Neutrophil (primary cell): Measurements from ENCODE around the gene FASTKD3.

Experiments used
- H3K27ac ChIP-seq: fragments of 200-600 bp; sonication (generic); 2 replicates; pipeline ENCODE4 v1.5.1; 2016; ENCODE audit warnings: mild to moderate bottlenecking, moderate library complexity
- H3K27me3 ChIP-seq: fragments of 200-600 bp; sonication (generic); 2 replicates; pipeline ENCODE4 v1.6.0; 2016; ENCODE audit warnings: mild to moderate bottlenecking
- H3K36me3 ChIP-seq: fragments of 200-600 bp; sonication (generic); 2 replicates; pipeline ENCODE4 v1.5.1; 2017
- H3K4me1 ChIP-seq, 2 experiments: fragments of 200-600 bp in 1 of 2; sonication (generic) in 1 of 2; 1 replicate in 1 of 2; 2 replicates in 1 of 2; pipeline versions ENCODE4 v1.5.1 to v1.6.1; 2013 to 2016; ENCODE audit warnings: low read depth in 1 of 2, low read length in 1 of 2, mild to moderate bottlenecking in 1 of 2, moderate library complexity in 1 of 2; ENCODE audit not compliant: control insufficient read depth in 1 of 2, insufficient read depth in 1 of 2
- H3K4me3 ChIP-seq, 2 experiments: fragments of 200-600 bp in 1 of 2; sonication (generic) in 1 of 2; 1 replicate in 1 of 2; 2 replicates in 1 of 2; pipeline ENCODE4 v1.5.1; 2013 to 2016; ENCODE audit warnings: low read depth in 1 of 2, low read length in 1 of 2, mild to moderate bottlenecking in 1 of 2, moderate library complexity in 1 of 2
- H3K9me3 ChIP-seq: fragments of 200-600 bp; sonication (generic); 2 replicates; pipeline ENCODE4 v1.5.1; 2016
- TF ChIP-seq, protein P1 (sequence below): fragments of 200-600 bp; sonication (generic); IDR thresholded peaks from 2 replicates; pipeline ENCODE4 v1.5.1; 2016; ENCODE audit warnings: antibody characterized with exemption

Gene FASTKD3

DNA sequence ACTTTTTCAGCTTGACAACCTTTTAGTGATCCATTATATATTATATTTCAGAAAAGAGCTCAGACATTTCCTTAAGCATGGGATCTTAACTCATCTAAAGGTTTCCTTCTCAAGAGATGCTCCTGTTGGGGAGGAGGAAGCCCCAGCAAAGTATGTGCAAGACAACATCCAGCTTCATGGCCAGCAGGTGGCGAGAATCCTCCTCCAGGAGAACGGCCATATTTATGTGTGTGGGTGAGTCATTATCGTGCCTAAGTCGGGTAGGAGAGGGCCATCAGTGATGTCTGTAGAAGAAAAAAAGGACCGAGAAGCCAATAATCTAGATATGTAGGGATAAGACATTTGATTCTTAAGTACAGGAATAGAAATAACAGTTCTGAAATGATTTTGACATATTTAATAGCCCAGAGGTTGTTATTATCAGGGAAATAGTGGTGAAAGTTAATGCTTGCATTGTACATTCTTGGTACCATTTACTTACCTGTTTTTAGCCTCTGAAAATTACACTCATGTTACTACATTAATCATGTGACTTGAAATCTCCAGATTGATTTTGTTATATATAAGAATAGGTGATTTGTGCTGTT is 28.3 kb upstream of the FASTKD3 start:
- Histone ChIP-seq H3K27ac (no peak overlapping the region), H3K4me1 (no peaks in the 10 kb centered on the region), H3K9me3 (no peaks in the 10 kb centered on the region), H3K4me3 (no peak overlapping the region), H3K27me3 (no peaks in the 10 kb centered on the region), H3K36me3 (peaks cover 91% of the 10 kb centered on the region)
- TF ChIP-seq, protein P1, sequence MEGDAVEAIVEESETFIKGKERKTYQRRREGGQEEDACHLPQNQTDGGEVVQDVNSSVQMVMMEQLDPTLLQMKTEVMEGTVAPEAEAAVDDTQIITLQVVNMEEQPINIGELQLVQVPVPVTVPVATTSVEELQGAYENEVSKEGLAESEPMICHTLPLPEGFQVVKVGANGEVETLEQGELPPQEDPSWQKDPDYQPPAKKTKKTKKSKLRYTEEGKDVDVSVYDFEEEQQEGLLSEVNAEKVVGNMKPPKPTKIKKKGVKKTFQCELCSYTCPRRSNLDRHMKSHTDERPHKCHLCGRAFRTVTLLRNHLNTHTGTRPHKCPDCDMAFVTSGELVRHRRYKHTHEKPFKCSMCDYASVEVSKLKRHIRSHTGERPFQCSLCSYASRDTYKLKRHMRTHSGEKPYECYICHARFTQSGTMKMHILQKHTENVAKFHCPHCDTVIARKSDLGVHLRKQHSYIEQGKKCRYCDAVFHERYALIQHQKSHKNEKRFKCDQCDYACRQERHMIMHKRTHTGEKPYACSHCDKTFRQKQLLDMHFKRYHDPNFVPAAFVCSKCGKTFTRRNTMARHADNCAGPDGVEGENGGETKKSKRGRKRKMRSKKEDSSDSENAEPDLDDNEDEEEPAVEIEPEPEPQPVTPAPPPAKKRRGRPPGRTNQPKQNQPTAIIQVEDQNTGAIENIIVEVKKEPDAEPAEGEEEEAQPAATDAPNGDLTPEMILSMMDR, result no peak

DNA sequence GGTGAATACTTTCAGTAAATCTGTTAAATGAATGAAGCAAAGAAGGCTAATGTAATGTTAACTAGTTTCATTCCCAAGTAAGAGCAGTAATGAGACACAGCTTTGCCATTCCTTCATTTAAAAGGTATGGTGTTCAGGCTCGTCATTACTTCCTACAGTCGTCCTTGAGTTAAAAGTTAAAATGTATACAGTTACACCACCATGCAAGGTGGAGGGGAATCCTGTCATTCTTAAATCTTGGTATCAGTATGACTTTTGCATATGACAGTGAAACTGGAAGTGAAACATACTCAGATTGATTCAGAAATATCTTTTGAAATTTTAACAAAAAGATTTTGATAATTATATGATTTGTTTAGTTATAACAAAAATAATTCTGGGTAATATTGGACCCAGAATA is 26.0 kb upstream of the FASTKD3 start:
- Histone ChIP-seq H3K36me3 (peaks cover 82% of the 10 kb centered on the region), H3K4me1 (no peaks in the 10 kb centered on the region), H3K4me3 (no peak overlapping the region), H3K27ac (no peak overlapping the region), H3K27me3 (no peaks in the 10 kb centered on the region), H3K9me3 (no peaks in the 10 kb centered on the region)
- TF ChIP-seq, protein P1, result no peak

DNA sequence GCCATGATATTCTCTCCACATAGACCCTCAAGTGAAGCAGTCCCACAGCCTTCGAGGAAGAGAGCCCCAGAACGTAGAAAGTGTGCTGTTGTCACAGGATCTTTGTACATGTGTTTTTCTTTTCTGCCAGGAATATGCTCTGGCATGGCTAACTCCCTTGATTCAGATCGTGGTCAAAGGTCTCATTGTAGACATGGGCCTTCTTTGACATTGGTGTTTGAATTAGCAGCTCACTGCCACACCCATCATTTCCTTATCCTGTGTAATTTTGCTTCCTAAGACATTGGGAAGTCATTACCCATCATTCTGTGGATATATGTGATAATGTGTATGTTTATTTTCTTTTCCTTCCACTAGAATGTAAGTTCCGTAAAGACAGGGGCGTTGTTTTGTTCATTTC is 25.6 kb upstream of the FASTKD3 start:
- Histone ChIP-seq H3K4me1 (no peaks in the 10 kb centered on the region), H3K27me3 (no peaks in the 10 kb centered on the region), H3K36me3 (peaks cover 83% of the 10 kb centered on the region), H3K27ac (no peak overlapping the region), H3K9me3 (no peaks in the 10 kb centered on the region), H3K4me3 (no peak overlapping the region)
- TF ChIP-seq, protein P1, result no peak

DNA sequence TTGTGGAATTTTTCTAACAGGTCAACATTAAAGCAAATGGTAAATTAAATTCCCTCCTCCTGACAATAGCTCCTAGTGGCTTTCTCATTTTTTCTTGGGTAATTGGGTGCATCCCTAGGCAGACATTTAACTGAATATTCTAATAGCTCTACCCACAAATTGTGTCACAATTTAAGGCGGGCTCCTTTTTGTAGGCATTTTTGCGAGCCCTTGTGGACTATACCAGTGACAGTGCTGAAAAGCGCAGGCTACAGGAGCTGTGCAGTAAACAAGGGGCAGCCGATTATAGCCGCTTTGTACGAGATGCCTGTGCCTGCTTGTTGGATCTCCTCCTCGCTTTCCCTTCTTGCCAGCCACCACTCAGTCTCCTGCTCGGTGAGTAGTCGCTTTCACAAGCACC is 20.1 kb upstream of the FASTKD3 start:
- H3K9me3 ChIP-seq, result no peaks in the 10 kb centered on the region
- H3K4me3 ChIP-seq, result no peak overlapping the region
- H3K36me3 ChIP-seq, result peaks cover 42% of the 10 kb centered on the region
- no peak overlapping the region for H3K27ac ChIP-seq
- TF ChIP-seq, protein P1, result no peak
- peaks cover 2 to 3% of the 10 kb centered on the region in 2 experiments for H3K4me1 ChIP-seq
- no peaks in the 10 kb centered on the region for H3K27me3 ChIP-seq

DNA sequence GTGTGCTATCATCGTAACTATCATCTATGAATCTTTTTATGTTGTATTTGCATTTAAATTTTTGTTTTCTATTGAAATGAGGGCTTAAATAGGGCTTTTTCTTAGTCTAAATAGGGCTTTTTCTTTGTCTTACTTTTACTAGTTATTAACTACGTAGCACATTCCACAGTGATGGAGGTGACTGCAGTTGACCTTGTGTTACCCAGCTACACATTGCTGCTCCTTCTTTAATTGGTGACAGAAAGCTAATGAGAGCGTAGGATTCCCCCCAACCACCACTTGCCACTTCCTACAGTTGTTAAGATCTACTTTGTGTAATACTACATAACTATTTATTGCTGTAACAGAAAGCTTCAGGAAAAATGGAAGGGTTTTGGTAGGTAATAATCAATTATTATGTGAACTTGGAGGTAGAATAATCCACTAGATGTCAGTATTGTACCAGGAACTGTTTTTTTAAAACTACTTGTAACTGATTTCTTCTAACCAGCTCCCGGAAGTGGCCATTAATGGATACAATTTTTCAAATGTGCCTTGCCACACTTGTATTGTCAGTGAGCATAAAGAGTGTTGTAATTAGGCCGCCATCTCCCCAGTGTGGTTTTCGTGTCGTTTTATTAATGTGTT is 18.1 kb upstream of the FASTKD3 start:
- H3K4me3 ChIP-seq, result no peak overlapping the region
- no peaks in the 10 kb centered on the region for H3K27me3 ChIP-seq
- TF ChIP-seq, protein P1, result no peak
- H3K36me3 ChIP-seq, result peaks cover 27% of the 10 kb centered on the region
- peaks cover 21 to 22% of the 10 kb centered on the region in 2 experiments for H3K4me1 ChIP-seq
- no peaks in the 10 kb centered on the region for H3K9me3 ChIP-seq
- no peak overlapping the region for H3K27ac ChIP-seq
